ENCODE results near the gene THRB.

GRCh38 chr3:24182756-24183155 lies 311.9 kb downstream of the THRB start:
- TF ChIP-seq SNAPC5 (CRISPR knock-in tag; IDR thresholded peaks at IDR 0.05) (no peak), CUX1 (CRISPR knock-in tag; IDR thresholded peaks at IDR 0.05) (no peak), MAFK (IDR thresholded peaks at IDR 0.05; ENCODE audit: low read length) (no peak), GABPA (tag; conservative IDR thresholded peaks at IDR 0.05; ENCODE audit: low read depth) (no peak), CTCF (IDR thresholded peaks at IDR 0.05 in 2 of 3, conservative IDR thresholded peaks at IDR 0.05 in 1 of 3; ENCODE audit: insufficient read depth in 2 of 3, low read depth in 1 of 3, low read length in 3 of 3) (no peak), ZNF280B (CRISPR knock-in tag; IDR thresholded peaks at IDR 0.05) (no peak), ZNF41 (CRISPR knock-in tag; conservative IDR thresholded peaks at IDR 0.05) (no peak)

Data from K562 (cell line).